SH-SY5Y (cell line): ENCODE results near the gene CFAP299.

Source experiments
- GATA2 ChIP-seq: IDR thresholded peaks from 2 replicates; pipeline ENCODE4 v1.6.1; 2011; ENCODE audit warnings: mild to moderate bottlenecking, low read depth, low read length
- GATA3 ChIP-seq: IDR thresholded peaks from 2 replicates; pipeline ENCODE4 v1.6.1; 2011; ENCODE audit warnings: low read depth, mild to moderate bottlenecking, low read length, moderate library complexity

DNA sequence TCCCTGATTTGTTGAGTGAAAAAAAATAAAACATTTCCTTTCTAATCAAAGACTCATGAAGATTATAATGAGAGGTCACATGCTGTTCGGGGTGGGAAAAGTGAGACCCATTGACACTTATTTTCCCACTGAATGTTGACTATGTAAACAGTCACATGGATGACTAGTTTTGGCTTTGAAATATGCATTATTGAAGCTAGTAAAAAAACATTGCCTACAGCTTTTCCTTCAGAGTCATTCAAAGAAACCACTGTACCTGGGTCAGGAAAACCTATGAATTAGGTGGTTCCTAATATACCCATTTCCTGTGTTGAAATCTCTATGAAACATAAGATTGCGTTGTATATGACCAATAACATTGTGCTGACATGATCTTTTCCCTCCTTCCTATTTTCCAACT is 251.2 kb downstream of the CFAP299 start:
- TF ChIP-seq GATA3: no peak
- no peak for TF ChIP-seq GATA2
